MG63 (cell line): ENCODE results near the gene SLC6A8. TPM values are rescaled to one million over a fixed set of nuclear protein-coding genes. Genes with fewer than 3 reads are reported as not detected.
"Not testable (repeated sequence)": the region's sequence is repeated elsewhere in the genome, so short reads cannot be mapped to it uniquely, and the experiment has no call there.

Experiments used
- DNase-seq: peaks from one replicate; pipeline ENCODE4 v3.0.0-alpha.2; 2020
- H3K27me3 ChIP-seq: fragments of 250-450 bp; sonication (Bioruptor Pico); 2 replicates; pipeline ENCODE4 v1.5.1; 2020; ENCODE audit warnings: mild to moderate bottlenecking, moderate library complexity
- H3K36me3 ChIP-seq: fragments of 250-450 bp; sonication (Bioruptor Pico); 2 replicates; pipeline ENCODE4 v1.5.1; 2020; ENCODE audit warnings: mild to moderate bottlenecking, moderate library complexity
- H3K4me3 ChIP-seq: fragments of 250-450 bp; sonication (Bioruptor Pico); 2 replicates; pipeline ENCODE4 v1.5.1; 2020; ENCODE audit warnings: mild to moderate bottlenecking, moderate library complexity
- H3K9me3 ChIP-seq: fragments of 250-450 bp; sonication (Bioruptor Pico); 2 replicates; pipeline ENCODE4 v1.5.1; 2020; ENCODE audit warnings: mild to moderate bottlenecking, moderate library complexity
- total RNA-seq: library from RNA; depleted of rRNA; stranded (reverse); fragments of >200 nt; shearing (Covaris generic); gene quantifications from 2 replicates; pipeline ENCODE4 v1.2.3, GENCODE V29; 2014; ENCODE audit warnings: low replicate concordance

SLC6A8 gene
- total RNA-seq, 1 experiment from 2014 or later = 24.8 TPM

GRCh38 chrX:153667956-153668396 lies 19.8 kb upstream of the SLC6A8 start:
- Histone ChIP-seq H3K36me3 (no peaks in the 10 kb centered on the region), H3K4me3 (peak overlapping the region; percentile 35), H3K27me3 (no peaks in the 10 kb centered on the region), H3K9me3 (no peaks in the 10 kb centered on the region)
- DNase-seq = peak; percentile 77

- DNase-seq = no peak
- H3K36me3 ChIP-seq = no peaks in the 10 kb centered on the region
- no peaks in the 10 kb centered on the region for H3K27me3 ChIP-seq
- no peak overlapping the region for H3K4me3 ChIP-seq
- H3K9me3 ChIP-seq = no peaks in the 10 kb centered on the region
Measured at GRCh38 chrX:153668423-153669173, 19.1 kb upstream of the SLC6A8 start.

- no peak overlapping the region for H3K4me3 ChIP-seq
- no peaks in the 10 kb centered on the region for H3K36me3 ChIP-seq
- no peaks in the 10 kb centered on the region for H3K27me3 ChIP-seq
- no peaks in the 10 kb centered on the region for H3K9me3 ChIP-seq
- no peak for DNase-seq
Measured at GRCh38 chrX:153669174-153669890, 18.4 kb upstream of the SLC6A8 start.

GRCh38 chrX:153669901-153670731 lies 17.6 kb upstream of the SLC6A8 start:
- no peak for DNase-seq
- Histone ChIP-seq H3K4me3 (no peak overlapping the region), H3K36me3 (no peaks in the 10 kb centered on the region), H3K27me3 (no peaks in the 10 kb centered on the region), H3K9me3 (no peaks in the 10 kb centered on the region)

- H3K27me3 ChIP-seq = no peaks in the 10 kb centered on the region
- H3K9me3 ChIP-seq = no peaks in the 10 kb centered on the region
- H3K4me3 ChIP-seq = no peak overlapping the region
- no peaks in the 10 kb centered on the region for H3K36me3 ChIP-seq
- DNase-seq = no peak
Measured at GRCh38 chrX:153670748-153671588, 16.8 kb upstream of the SLC6A8 start.

GRCh38 chrX:153671589-153672530 lies 15.9 kb upstream of the SLC6A8 start:
- H3K4me3 ChIP-seq = no peak overlapping the region
- H3K36me3 ChIP-seq = no peaks in the 10 kb centered on the region
- no peak for DNase-seq
- H3K9me3 ChIP-seq = no peaks in the 10 kb centered on the region
- H3K27me3 ChIP-seq = no peaks in the 10 kb centered on the region

- no peak for DNase-seq
- no peak overlapping the region for H3K4me3 ChIP-seq
- no peaks in the 10 kb centered on the region for H3K9me3 ChIP-seq
- no peaks in the 10 kb centered on the region for H3K36me3 ChIP-seq
- H3K27me3 ChIP-seq = no peaks in the 10 kb centered on the region
Measured at GRCh38 chrX:153672531-153673427, 14.9 kb upstream of the SLC6A8 start.

- Histone ChIP-seq H3K9me3 (no peaks in the 10 kb centered on the region), H3K27me3 (no peaks in the 10 kb centered on the region), H3K36me3 (no peaks in the 10 kb centered on the region), H3K4me3 (no peak within 1 kb of the TSS)
- no peak for DNase-seq
Measured at GRCh38 chrX:153673428-153674218, 14.1 kb upstream of the SLC6A8 start, which contains the start of gene PNCK. PNCK (minus strand) TSS chrX:153673813; CDS start chrX:153673076, 737 bp downstream.

GRCh38 chrX:153674219-153674851 lies 13.4 kb upstream of the SLC6A8 start:
- H3K9me3 ChIP-seq = no peaks in the 10 kb centered on the region
- no peak overlapping the region for H3K4me3 ChIP-seq
- DNase-seq = no peak
- no peaks in the 10 kb centered on the region for H3K27me3 ChIP-seq
- no peaks in the 10 kb centered on the region for H3K36me3 ChIP-seq

- H3K36me3 ChIP-seq = no peaks in the 10 kb centered on the region
- no peak for DNase-seq
- H3K9me3 ChIP-seq = no peaks in the 10 kb centered on the region
- no peak overlapping the region for H3K4me3 ChIP-seq
- H3K27me3 ChIP-seq = no peaks in the 10 kb centered on the region
Measured at GRCh38 chrX:153681175-153681574, 6.6 kb upstream of the SLC6A8 start.

GRCh38 chrX:153683486-153683885 lies 4.2 kb upstream of the SLC6A8 start:
- H3K36me3 ChIP-seq, DNase-seq, H3K9me3 ChIP-seq, H3K27me3 ChIP-seq, H3K4me3 ChIP-seq: not testable (repeated sequence)

- DNase-seq = no peak
- Histone ChIP-seq H3K4me3 (no peak overlapping the region), H3K27me3 (no peaks in the 10 kb centered on the region), H3K9me3 (no peaks in the 10 kb centered on the region), H3K36me3 (no peaks in the 10 kb centered on the region)
Measured at GRCh38 chrX:153684467-153685155, 3.1 kb upstream of the SLC6A8 start.

- Histone ChIP-seq H3K4me3 (no peak overlapping the region), H3K9me3 (no peaks in the 10 kb centered on the region), H3K36me3 (no peaks in the 10 kb centered on the region), H3K27me3 (no peaks in the 10 kb centered on the region)
- no peak for DNase-seq
Measured at GRCh38 chrX:153685156-153685536, 2.6 kb upstream of the SLC6A8 start.
